H9 (cell line): ENCODE measurements around the gene IQCB1. TPM values are rescaled to one million over a fixed set of nuclear protein-coding genes. Genes with fewer than 3 reads are reported as not detected.
"Not testable (repeated sequence)": the region's sequence is repeated elsewhere in the genome, so short reads cannot be mapped to it uniquely, and the experiment has no call there.

Source experiments
- DNase-seq: peaks from one replicate; pipeline ENCODE4 v3.0.0-alpha.2; 2017
- H2AFZ ChIP-seq: one replicate; pipeline ENCODE4 v1.6.1; 2013; ENCODE audit warnings: mild to moderate bottlenecking, low read length, control low read depth, moderate library complexity
- H2AK5ac ChIP-seq: 2 replicates; pipeline ENCODE4 v1.6.1; 2013; ENCODE audit warnings: low read length, control low read depth, mixed read lengths; ENCODE audit not compliant: insufficient read length
- H2BK120ac ChIP-seq: one replicate; pipeline ENCODE4 v1.6.1; 2013; ENCODE audit warnings: low read depth, mild to moderate bottlenecking, low read length, control low read depth, inconsistent platforms; ENCODE audit not compliant: poor library complexity, severe bottlenecking
- H2BK12ac ChIP-seq: 2 replicates; pipeline ENCODE4 v1.6.1; 2013; ENCODE audit warnings: low read length, control low read depth, mixed read lengths, low read depth; ENCODE audit not compliant: insufficient read length
- H2BK15ac ChIP-seq: 2 replicates; pipeline ENCODE4 v1.6.1; 2013; ENCODE audit warnings: low read depth, low read length, control low read depth
- H2BK20ac ChIP-seq: one replicate; pipeline ENCODE4 v1.6.1; 2013; ENCODE audit warnings: low read depth, mild to moderate bottlenecking, low read length, control low read depth, inconsistent platforms; ENCODE audit not compliant: poor library complexity, severe bottlenecking
- H2BK5ac ChIP-seq: 2 replicates; pipeline ENCODE4 v1.6.1; 2013; ENCODE audit warnings: low read length, control low read depth, mixed read lengths; ENCODE audit not compliant: insufficient read length
- H3K14ac ChIP-seq: 2 replicates; pipeline ENCODE4 v1.6.1; 2013; ENCODE audit warnings: low read length, control low read depth; ENCODE audit not compliant: insufficient read depth
- H3K18ac ChIP-seq: 2 replicates; pipeline ENCODE4 v1.6.1; 2013; ENCODE audit warnings: low read depth, mild to moderate bottlenecking, mixed read lengths, low read length, control low read depth; ENCODE audit not compliant: insufficient read length
- H3K23ac ChIP-seq: 2 replicates; pipeline ENCODE4 v1.6.1; 2013; ENCODE audit warnings: low read length, control low read depth, mixed read lengths, low read depth; ENCODE audit not compliant: insufficient read length
- H3K23me2 ChIP-seq: 2 replicates; pipeline ENCODE4 v1.6.1; 2013; ENCODE audit warnings: low read depth, mild to moderate bottlenecking, mixed read lengths, low read length, control low read depth; ENCODE audit not compliant: insufficient read length, poor library complexity, severe bottlenecking
- H3K27ac ChIP-seq: 2 replicates; pipeline ENCODE4 v1.5.1; 2013; ENCODE audit warnings: low read length, control low read depth, mixed read lengths, low read depth; ENCODE audit not compliant: insufficient read length
- H3K27me3 ChIP-seq: 2 replicates; pipeline ENCODE4 v1.6.1; 2013; ENCODE audit warnings: low read length, control low read depth, inconsistent platforms; ENCODE audit not compliant: insufficient read depth
- H3K4ac ChIP-seq: 2 replicates; pipeline ENCODE4 v1.6.1; 2013; ENCODE audit warnings: low read depth, mild to moderate bottlenecking, control low read depth, inconsistent platforms, low read length, moderate library complexity
- H3K4me1 ChIP-seq: 2 replicates; pipeline ENCODE4 v1.6.1; 2013; ENCODE audit warnings: low read length, control low read depth, inconsistent platforms; ENCODE audit not compliant: insufficient read depth
- H3K4me2 ChIP-seq: 2 replicates; pipeline ENCODE4 v1.6.1; 2013; ENCODE audit warnings: low read length, control low read depth, mixed read lengths; ENCODE audit not compliant: insufficient read length, insufficient read depth
- H3K56ac ChIP-seq: 2 replicates; pipeline ENCODE4 v1.6.1; 2013; ENCODE audit warnings: low read depth, mild to moderate bottlenecking, mixed read lengths, low read length, control low read depth; ENCODE audit not compliant: insufficient read length
- H3K79me1 ChIP-seq: 2 replicates; pipeline ENCODE4 v1.6.1; 2013; ENCODE audit warnings: low read depth, mild to moderate bottlenecking, moderate library complexity, low read length, control low read depth, inconsistent platforms; ENCODE audit not compliant: insufficient read depth, poor library complexity, severe bottlenecking
- H3K79me2 ChIP-seq: 2 replicates; pipeline ENCODE4 v1.6.1; 2013; ENCODE audit warnings: low read length, control low read depth, inconsistent platforms; ENCODE audit not compliant: insufficient read depth
- H3K9ac ChIP-seq: 2 replicates; pipeline ENCODE4 v1.6.1; 2013; ENCODE audit warnings: low read length, control low read depth, mixed read lengths; ENCODE audit not compliant: insufficient read length; ENCODE audit errors: extremely low read depth
- H3K9me3 ChIP-seq: one replicate; pipeline ENCODE4 v1.6.1; 2013; ENCODE audit warnings: low read depth, low read length, inconsistent platforms; ENCODE audit not compliant: control insufficient read depth
- H3T11ph ChIP-seq: one replicate; pipeline ENCODE4 v1.6.1; 2013; ENCODE audit warnings: mild to moderate bottlenecking, low read length, control low read depth, inconsistent platforms
- H4K20me1 ChIP-seq: one replicate; pipeline ENCODE4 v1.6.1; 2013; ENCODE audit not compliant: control insufficient read depth, insufficient read length, insufficient read depth
- H4K5ac ChIP-seq: 2 replicates; pipeline ENCODE4 v1.6.1; 2013; ENCODE audit warnings: low read depth, mild to moderate bottlenecking, mixed read lengths, low read length, control low read depth; ENCODE audit not compliant: insufficient read length
- H4K8ac ChIP-seq: replicated peaks from 2 replicates; pipeline ENCODE4 v1.6.1; 2013; ENCODE audit warnings: low read length, control low read depth, mixed read lengths, low read depth; ENCODE audit not compliant: insufficient read length
- H4K91ac ChIP-seq: 2 replicates; pipeline ENCODE4 v1.6.1; 2013; ENCODE audit warnings: low read depth, mild to moderate bottlenecking, moderate library complexity, mixed read lengths, low read length, control low read depth; ENCODE audit not compliant: insufficient read length
- H3K27ac Mint-ChIP-seq, 3 experiments: 2 replicates in 2 of 3; 3 replicates in 1 of 3; pipeline ENCODE4 v1.8.0; 2020 to 2021; ENCODE audit warnings: mixed read lengths in 3 of 3, mild to moderate bottlenecking in 1 of 3, moderate library complexity in 1 of 3
- H3K27me3 Mint-ChIP-seq: 2 replicates; pipeline ENCODE4 v1.8.0; 2021; ENCODE audit warnings: low read depth, mild to moderate bottlenecking, moderate library complexity, mixed read lengths
- H3K36me3 Mint-ChIP-seq, 3 experiments: 2 replicates in 2 of 3; 3 replicates in 1 of 3; pipeline ENCODE4 v1.8.0; 2020 to 2021; ENCODE audit warnings: low read depth in 3 of 3, mixed read lengths in 3 of 3; ENCODE audit not compliant: insufficient read depth in 1 of 3
- H3K4me1 Mint-ChIP-seq, 2 experiments: 2 replicates each; pipeline ENCODE4 v1.8.0; 2020; ENCODE audit warnings: mixed read lengths in 2 of 2
- H3K4me3 Mint-ChIP-seq, 2 experiments: 2 replicates in 1 of 2; 3 replicates in 1 of 2; pipeline ENCODE4 v1.8.0; 2020 to 2021; ENCODE audit warnings: mild to moderate bottlenecking in 2 of 2, mixed read lengths in 2 of 2, moderate library complexity in 1 of 2
- H3K9me3 Mint-ChIP-seq, 2 experiments: 2 replicates in 1 of 2; 3 replicates in 1 of 2; pipeline ENCODE4 v1.8.0; 2020; ENCODE audit warnings: mild to moderate bottlenecking in 2 of 2, mixed read lengths in 2 of 2, moderate library complexity in 1 of 2
- WGBS: extraction: QIAGEN DNeasy Blood & Tissue Kit; methylation state at CpG from one replicate; pipeline ENCODE4 v1.1.7; 2013; ENCODE audit warnings: missing lambda C conversion rate, low lambda C conversion rate, mixed read lengths; ENCODE audit not compliant: insufficient read length; ENCODE audit errors: extremely low coverage; 5-methylcytosine and 5-hydroxymethylcytosine counted together
- total RNA-seq: library from RNA; stranded (reverse); gene quantifications from 2 replicates; pipeline ENCODE4 v1.2.1, GENCODE V29; 2021

The IQCB1 gene
- total RNA-seq, 1 experiment from 2014 or later = 35.8 TPM

DNA sequence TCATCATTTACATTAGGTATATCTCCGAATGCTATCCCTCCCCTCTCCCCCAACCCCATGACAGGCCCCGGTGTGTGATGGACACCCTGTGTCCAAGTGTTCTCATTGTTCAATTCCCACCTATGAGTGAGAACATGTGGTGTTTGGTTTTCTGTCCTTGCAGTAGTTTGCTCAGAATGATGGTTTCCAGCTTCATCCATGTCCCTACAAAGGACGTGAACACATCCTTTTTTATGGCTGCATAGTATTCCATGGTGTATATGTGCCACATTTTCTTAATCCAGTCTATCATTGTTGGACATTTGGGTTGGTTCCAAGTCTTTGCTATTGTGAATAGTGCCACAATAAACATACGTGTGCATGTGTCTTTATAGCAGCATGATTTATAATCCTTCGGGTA lies 22.9 kb upstream of the IQCB1 start:
- H3K27me3 ChIP-seq, H2BK12ac ChIP-seq, H2BK5ac ChIP-seq, H3T11ph ChIP-seq, H3K9me3 ChIP-seq, H3K4me1 ChIP-seq, H3K9ac ChIP-seq, H3K18ac ChIP-seq, H3K27ac Mint-ChIP-seq, H3K27me3 Mint-ChIP-seq, H2AFZ ChIP-seq, DNase-seq, H3K4me1 Mint-ChIP-seq, H2AK5ac ChIP-seq, H3K14ac ChIP-seq, H3K4me3 Mint-ChIP-seq, H2BK120ac ChIP-seq, H3K27ac ChIP-seq, H4K8ac ChIP-seq, H2BK20ac ChIP-seq, H4K5ac ChIP-seq, H2BK15ac ChIP-seq, H3K4me2 ChIP-seq, H3K79me1 ChIP-seq, H3K4ac ChIP-seq, H3K79me2 ChIP-seq, H3K56ac ChIP-seq, H4K91ac ChIP-seq, H3K23me2 ChIP-seq, H4K20me1 ChIP-seq, H3K23ac ChIP-seq: not testable (repeated sequence)
- peaks cover 12 to 14% of the 10 kb centered on the region in 2 experiments; a peak in 4 of 5 replicates for H3K9me3 Mint-ChIP-seq
- no CpG with 5 or more reads among the region's 5 CpGs for WGBS
- peaks cover 27 to 31% (median 27%) of the 10 kb centered on the region in 3 experiments for H3K36me3 Mint-ChIP-seq
